GM21825 (cell line): ENCODE measurements around the gene JARID2.

ENCODE experiments used
- ATAC-seq: cut with Tn5 transposase; IDR thresholded peaks from one replicate; pipeline ENCODE4 v1.9.1; 2021; ENCODE audit warnings: mild to moderate bottlenecking, moderate library complexity; ENCODE audit not compliant: unreplicated experiment

The JARID2 gene

GRCh38 chr6:15330174-15330944, 84.5 kb downstream of the JARID2 start:
- ATAC-seq: no peak

- no peak for ATAC-seq
Observed at GRCh38 chr6:15331143-15331542, 85.3 kb downstream of the JARID2 start.

GRCh38 chr6:15331629-15332251, 85.9 kb downstream of the JARID2 start:
- ATAC-seq: no peak

GRCh38 chr6:15332446-15332845, 86.6 kb downstream of the JARID2 start:
- no peak for ATAC-seq

GRCh38 chr6:15335385-15335784, 89.5 kb downstream of the JARID2 start:
- ATAC-seq: no peak

- no peak for ATAC-seq
Observed at GRCh38 chr6:15335916-15336315, 90.0 kb downstream of the JARID2 start.

GRCh38 chr6:15336900-15337560, 91.2 kb downstream of the JARID2 start:
- no peak for ATAC-seq

GRCh38 chr6:15337582-15337981, 91.7 kb downstream of the JARID2 start:
- no peak for ATAC-seq

GRCh38 chr6:15338476-15338875, 92.6 kb downstream of the JARID2 start:
- no peak for ATAC-seq

- no peak for ATAC-seq
Observed at GRCh38 chr6:15339081-15339480, 93.2 kb downstream of the JARID2 start.

GRCh38 chr6:15340105-15340601, 94.3 kb downstream of the JARID2 start:
- no peak for ATAC-seq

- no peak for ATAC-seq
Observed at GRCh38 chr6:15340775-15341174, 94.9 kb downstream of the JARID2 start.

GRCh38 chr6:15341311-15342001, 95.6 kb downstream of the JARID2 start:
- ATAC-seq: no peak

GRCh38 chr6:15342114-15342513, 96.2 kb downstream of the JARID2 start:
- ATAC-seq: no peak

GRCh38 chr6:15343490-15344191, 97.8 kb downstream of the JARID2 start:
- no peak for ATAC-seq

GRCh38 chr6:15344192-15344519, 98.3 kb downstream of the JARID2 start:
- no peak for ATAC-seq

- ATAC-seq: no peak
Observed at GRCh38 chr6:15344831-15345230, 99.0 kb downstream of the JARID2 start.

GRCh38 chr6:15346315-15346714, 100.4 kb downstream of the JARID2 start:
- no peak for ATAC-seq

- no peak for ATAC-seq
Observed at GRCh38 chr6:15348528-15348927, 102.7 kb downstream of the JARID2 start.

GRCh38 chr6:15349379-15349778, 103.5 kb downstream of the JARID2 start:
- ATAC-seq: no peak
